ENCODE results near the gene IL16. TPM values are rescaled to one million over a fixed set of nuclear protein-coding genes. Genes with fewer than 3 reads are reported as not detected.

The IL16 gene
- total RNA-seq, 4 donors from 2014 or later = 8.2 to 19.9 (median 13.7) TPM

DNA sequence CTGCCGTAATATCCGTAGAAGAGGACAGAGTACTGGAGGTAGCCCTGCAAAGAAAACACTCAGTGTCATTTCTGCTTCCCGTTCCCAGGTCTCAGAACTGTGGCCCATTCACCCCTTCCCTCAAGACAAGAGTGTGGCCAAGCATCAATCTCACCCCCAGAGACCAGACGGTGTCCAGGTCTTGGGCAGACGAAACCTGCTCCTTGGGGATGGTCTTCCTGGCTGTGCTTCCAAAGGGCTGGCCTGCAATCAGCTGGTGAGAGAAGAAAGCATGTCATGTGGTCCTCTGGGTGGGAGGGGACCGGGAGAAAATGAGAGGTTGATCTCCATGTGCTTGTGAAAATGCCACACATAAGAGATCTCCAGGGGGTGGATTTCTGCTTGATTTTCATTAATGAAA, 161.6 kb downstream of the IL16 start:
- DNase-seq (ENCODE audit: low spot score in 2 of 2) = no peak
- WGBS = 84% methylated on average over 6 of the region's 6 CpGs
- no peaks in the 10 kb centered on the region for H3K9me3 ChIP-seq
- H3K27ac ChIP-seq = no peak overlapping the region
- TF ChIP-seq, protein P1, sequence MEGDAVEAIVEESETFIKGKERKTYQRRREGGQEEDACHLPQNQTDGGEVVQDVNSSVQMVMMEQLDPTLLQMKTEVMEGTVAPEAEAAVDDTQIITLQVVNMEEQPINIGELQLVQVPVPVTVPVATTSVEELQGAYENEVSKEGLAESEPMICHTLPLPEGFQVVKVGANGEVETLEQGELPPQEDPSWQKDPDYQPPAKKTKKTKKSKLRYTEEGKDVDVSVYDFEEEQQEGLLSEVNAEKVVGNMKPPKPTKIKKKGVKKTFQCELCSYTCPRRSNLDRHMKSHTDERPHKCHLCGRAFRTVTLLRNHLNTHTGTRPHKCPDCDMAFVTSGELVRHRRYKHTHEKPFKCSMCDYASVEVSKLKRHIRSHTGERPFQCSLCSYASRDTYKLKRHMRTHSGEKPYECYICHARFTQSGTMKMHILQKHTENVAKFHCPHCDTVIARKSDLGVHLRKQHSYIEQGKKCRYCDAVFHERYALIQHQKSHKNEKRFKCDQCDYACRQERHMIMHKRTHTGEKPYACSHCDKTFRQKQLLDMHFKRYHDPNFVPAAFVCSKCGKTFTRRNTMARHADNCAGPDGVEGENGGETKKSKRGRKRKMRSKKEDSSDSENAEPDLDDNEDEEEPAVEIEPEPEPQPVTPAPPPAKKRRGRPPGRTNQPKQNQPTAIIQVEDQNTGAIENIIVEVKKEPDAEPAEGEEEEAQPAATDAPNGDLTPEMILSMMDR (IDR thresholded peaks at IDR 0.05) = no peak
- TF ChIP-seq POLR2A (IDR thresholded peaks at IDR 0.05) (no peak), EP300 (IDR thresholded peaks at IDR 0.05) (no peak), POLR2AphosphoS5 (IDR thresholded peaks at IDR 0.05) (no peak)
- no peaks in the 10 kb centered on the region for H3K27me3 ChIP-seq
- no peaks in the 10 kb centered on the region for H3K36me3 ChIP-seq
- no peak overlapping the region for H3K4me3 ChIP-seq
- H3K4me1 ChIP-seq = peaks cover 4% of the 10 kb centered on the region

GRCh38 chr15:81360491-81360890, 163.8 kb downstream of the IL16 start:
- no peaks in the 10 kb centered on the region for H3K9me3 ChIP-seq
- H3K4me3 ChIP-seq = no peak overlapping the region
- TF ChIP-seq EP300 (IDR thresholded peaks at IDR 0.05) (no peak), POLR2A (IDR thresholded peaks at IDR 0.05) (no peak), POLR2AphosphoS5 (IDR thresholded peaks at IDR 0.05) (no peak)
- TF ChIP-seq, protein P1 (IDR thresholded peaks at IDR 0.05) = no peak
- no peaks in the 10 kb centered on the region for H3K36me3 ChIP-seq
- no peak for DNase-seq (ENCODE audit: low spot score in 2 of 2)
- WGBS = 89% methylated on average over 5 of the region's 5 CpGs
- peaks cover 4% of the 10 kb centered on the region for H3K4me1 ChIP-seq
- H3K27ac ChIP-seq = no peak overlapping the region
- no peaks in the 10 kb centered on the region for H3K27me3 ChIP-seq

DNA sequence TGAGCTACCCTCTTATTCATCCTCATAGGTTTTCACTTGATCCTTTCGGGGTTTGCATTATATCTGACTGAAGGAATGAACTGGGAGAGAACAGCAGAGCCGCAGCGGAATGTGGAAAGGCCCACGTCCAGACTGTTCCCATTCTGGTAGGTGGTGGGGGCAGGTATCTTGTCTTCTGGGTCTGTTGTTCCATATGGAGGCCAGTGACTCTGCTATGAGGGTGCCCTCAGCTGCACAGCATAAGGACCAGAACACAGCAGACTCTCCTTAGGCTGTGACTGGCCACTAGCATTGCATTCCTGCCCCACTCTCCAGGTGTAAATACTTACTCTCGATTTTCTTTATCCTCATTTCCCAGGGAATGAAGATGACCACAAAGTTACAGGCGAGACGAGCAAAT, 165.2 kb downstream of the IL16 start:
- no peak for TF ChIP-seq POLR2A (IDR thresholded peaks at IDR 0.05)
- no peak for TF ChIP-seq POLR2AphosphoS5 (IDR thresholded peaks at IDR 0.05)
- TF ChIP-seq, protein P1 (IDR thresholded peaks at IDR 0.05) = no peak
- TF ChIP-seq EP300 (IDR thresholded peaks at IDR 0.05) = no peak
- Histone ChIP-seq H3K36me3 (no peaks in the 10 kb centered on the region), H3K27ac (no peak overlapping the region), H3K4me1 (peaks cover 4% of the 10 kb centered on the region), H3K9me3 (no peaks in the 10 kb centered on the region), H3K4me3 (no peak overlapping the region), H3K27me3 (no peaks in the 10 kb centered on the region)
- WGBS = 94% methylated on average over 7 of the region's 7 CpGs
- no peak for DNase-seq (ENCODE audit: low spot score in 2 of 2)

- Histone ChIP-seq H3K4me1 (peaks cover 4% of the 10 kb centered on the region), H3K4me3 (no peak overlapping the region), H3K36me3 (no peaks in the 10 kb centered on the region), H3K27ac (no peak overlapping the region), H3K27me3 (no peaks in the 10 kb centered on the region), H3K9me3 (no peaks in the 10 kb centered on the region)
- TF ChIP-seq, protein P1 (IDR thresholded peaks at IDR 0.05) = no peak
- no peak for TF ChIP-seq EP300 (IDR thresholded peaks at IDR 0.05)
- TF ChIP-seq POLR2AphosphoS5 (IDR thresholded peaks at IDR 0.05) = no peak
- TF ChIP-seq POLR2A (IDR thresholded peaks at IDR 0.05) = no peak
- no peak for DNase-seq (ENCODE audit: low spot score in 2 of 2)
- 78% methylated on average over 11 of the region's 11 CpGs for WGBS
Measured at GRCh38 chr15:81362790-81363189, 166.1 kb downstream of the IL16 start.

GRCh38 chr15:81363276-81363675, 166.6 kb downstream of the IL16 start:
- H3K9me3 ChIP-seq = no peaks in the 10 kb centered on the region
- 34% methylated on average over 3 of the region's 3 CpGs for WGBS
- H3K36me3 ChIP-seq = no peaks in the 10 kb centered on the region
- TF ChIP-seq POLR2A (IDR thresholded peaks at IDR 0.05) (no peak), EP300 (IDR thresholded peaks at IDR 0.05) (no peak), POLR2AphosphoS5 (IDR thresholded peaks at IDR 0.05) (no peak)
- TF ChIP-seq, protein P1 (IDR thresholded peaks at IDR 0.05) = no peak
- no peak overlapping the region for H3K27ac ChIP-seq
- no peak for DNase-seq (ENCODE audit: low spot score in 2 of 2)
- no peaks in the 10 kb centered on the region for H3K27me3 ChIP-seq
- peaks cover 4% of the 10 kb centered on the region for H3K4me1 ChIP-seq
- H3K4me3 ChIP-seq = no peak overlapping the region

Other genes starting within 250 kb of the IL16 start
- 10 to 100 TPM; 14.1 to 38.2 (median 24.7) TPM for gene MESD, start 207.1 kb upstream of the IL16 start, total RNA-seq
- gene TLNRD1, start 196.0 kb upstream of the IL16 start, total RNA-seq = 10 to 100 TPM in 3 of 4 donors, 1 to 10 TPM in 1; 9.4 to 16.6 (median 11.5) TPM
- gene CFAP161, start 62.6 kb upstream of the IL16 start, total RNA-seq = 1 to 10 TPM in 1 of 4 donors, not detected in 3; 2.3 TPM
- gene STARD5, start 127.3 kb downstream of the IL16 start, total RNA-seq = 10 to 100 TPM; 54.6 to 88.2 (median 67.4) TPM
- gene TMC3, start 177.3 kb downstream of the IL16 start, total RNA-seq = under 1 TPM in 1 of 4 donors, not detected in 3; 0.16 TPM